HepG2 (cell line): Measurements from ENCODE around the gene MOXD1. TPM values are rescaled to one million over a fixed set of nuclear protein-coding genes. Genes with fewer than 3 reads are reported as not detected.

Source experiments
- ATAC-seq: fragments of 200-7000 bp; cut with Tn5 transposase; 3 replicates; pipeline ENCODE4 v1.9.1; 2020; ENCODE audit warnings: mild to moderate bottlenecking, moderate library complexity
- BruUV-seq: library from RNA; stranded (reverse); fragments of 400-500 nt; replicated peaks from 2 replicates; lab custom pipeline; 2021; lab: Mats Ljungman, UMichigan
- CTCF ChIA-PET: fragments of 300-600 bp; formaldehyde crosslinking; extraction: SDS; loops from one replicate; lab custom pipeline; 2021; ENCODE audit warnings: low total read pairs, inconsistent platforms, low intra/inter-chr PET ratio; lab: Yijun Ruan, JAX
- POLR2A ChIA-PET: fragments of 350-600 bp; sonication (Branson Sonifier 250); formaldehyde crosslinking; loops from one replicate; lab custom pipeline; 2020; ENCODE audit warnings: antibody characterized with exemption, inconsistent platforms; lab: Yijun Ruan, JAX
- DNase-seq: peaks from one replicate; pipeline ENCODE4 v3.0.0-alpha.2; 2015; ENCODE audit warnings: low spot score
- FAIRE-seq: peaks from 3 replicates; lab custom pipeline; 2011; peaks lifted over from hg19 to GRCh38; lab: Jason Lieb, UNC
- H2AFZ ChIP-seq: one replicate; pipeline ENCODE4 v1.6.1; 2011; ENCODE audit warnings: low read length, inconsistent platforms
- H3K27ac ChIP-seq: fragments of 300-600 bp; 3 replicates; pipeline ENCODE4 v1.8.0; 2011; ENCODE audit warnings: mixed run types, mild to moderate bottlenecking, mixed read lengths, low read length, inconsistent platforms; ENCODE audit not compliant: insufficient read depth; ENCODE audit errors: extremely low read length
- H3K27me3 ChIP-seq, 2 experiments: fragments of 200-600 bp in 1 of 2; 2 replicates in 1 of 2; 3 replicates in 1 of 2; pipeline versions ENCODE4 v1.6.0 to v1.8.0; 2011; ENCODE audit warnings: low read length in 2 of 2, mild to moderate bottlenecking in 2 of 2, moderate library complexity in 2 of 2, inconsistent platforms in 1 of 2; ENCODE audit not compliant: insufficient read depth in 2 of 2, control insufficient read depth in 1 of 2
- H3K36me3 ChIP-seq, 2 experiments: fragments of 200-600 bp in 1 of 2; replicated peaks in 1 of 2; 2 replicates in 1 of 2; 3 replicates in 1 of 2; pipeline versions ENCODE4 v1.5.1 to v1.8.0; 2011; ENCODE audit warnings: low read length in 2 of 2, inconsistent platforms in 1 of 2; ENCODE audit not compliant: insufficient read depth in 2 of 2, control insufficient read depth in 1 of 2
- H3K4me1 ChIP-seq: 2 replicates; pipeline ENCODE4 v1.5.1; 2012; ENCODE audit warnings: low read length, inconsistent platforms; ENCODE audit not compliant: insufficient read depth
- H3K4me2 ChIP-seq: 2 replicates; pipeline ENCODE4 v1.6.0; 2011; ENCODE audit warnings: low read depth, low read length, inconsistent platforms
- H3K4me3 ChIP-seq, 3 experiments: fragments of 200-600 bp in 1 of 3; sonication (generic), shearing (Covaris generic) in 1 of 3; replicated peaks in 1 of 3; 2 replicates each; pipeline ENCODE4 v1.5.1; 2011 to 2016; ENCODE audit warnings: low read length in 3 of 3, inconsistent platforms in 2 of 3, low read depth in 2 of 3, mild to moderate bottlenecking in 2 of 3, control low read depth in 1 of 3, mixed read lengths in 1 of 3; ENCODE audit not compliant: insufficient read depth in 1 of 3
- H3K79me2 ChIP-seq: one replicate; pipeline ENCODE4 v1.6.1; 2011; ENCODE audit warnings: low read length, inconsistent platforms; ENCODE audit not compliant: insufficient read depth
- H3K9ac ChIP-seq: 2 replicates; pipeline ENCODE4 v1.6.0; 2011; ENCODE audit warnings: mild to moderate bottlenecking, low read depth, low read length, inconsistent platforms; ENCODE audit not compliant: insufficient read depth
- H3K9me3 ChIP-seq: 2 replicates; pipeline ENCODE4 v1.5.1; 2012; ENCODE audit warnings: mild to moderate bottlenecking, low read length
- H4K20me1 ChIP-seq: 2 replicates; pipeline ENCODE4 v1.6.0; 2011; ENCODE audit warnings: inconsistent platforms, mild to moderate bottlenecking, low read length, moderate library complexity; ENCODE audit not compliant: insufficient read depth
- ATM ChIP-seq: fragments of 450-650 bp; IDR thresholded peaks from 2 replicates; pipeline ENCODE4 v1.7.1; 2017; ENCODE audit warnings: mild to moderate bottlenecking, borderline replicate concordance
- CEBPG ChIP-seq: IDR thresholded peaks from 2 replicates; pipeline ENCODE4 v1.6.1; 2016
- HHEX ChIP-seq: IDR thresholded peaks from 2 replicates; pipeline ENCODE4 v1.6.1; 2016; ENCODE audit warnings: control low read depth
- LCORL ChIP-seq, 2 experiments: fragments of 450-650 bp in 1 of 2; sonication (generic) in 1 of 2; formaldehyde crosslinking in 1 of 2; IDR thresholded peaks; 2 replicates each; pipeline versions ENCODE4 v1.5.0 to v1.6.1; 2017 to 2020; ENCODE audit warnings: antibody characterized with exemption in 1 of 2, missing genetic modification reagents in 1 of 2
- NBN ChIP-seq: fragments of 450-650 bp; conservative IDR thresholded peaks from 2 replicates; pipeline ENCODE4 v1.6.1; 2017
- RNF2 ChIP-seq: fragments of 450-650 bp; conservative IDR thresholded peaks from 2 replicates; pipeline ENCODE4 v1.6.1; 2016; ENCODE audit warnings: low read depth
- SIX4 ChIP-seq: sonication (generic); formaldehyde crosslinking; IDR thresholded peaks from 2 replicates; pipeline ENCODE4 v1.4.0; 2020; ENCODE audit warnings: missing genetic modification reagents
- TCF7L2 ChIP-seq: IDR thresholded peaks from 2 replicates; pipeline ENCODE4 v1.6.1; 2011; ENCODE audit warnings: mild to moderate bottlenecking, low read depth, low read length, moderate library complexity
- ZNF547 ChIP-seq: sonication (generic); formaldehyde crosslinking; IDR thresholded peaks from 2 replicates; pipeline ENCODE4 v1.5.1; 2020; ENCODE audit warnings: mild to moderate bottlenecking, missing genetic modification reagents
- ZNF567 ChIP-seq: sonication (generic); formaldehyde crosslinking; IDR thresholded peaks from 2 replicates; pipeline ENCODE4 v1.8.1; 2023; ENCODE audit warnings: mild to moderate bottlenecking, missing genetic modification reagents, borderline replicate concordance
- ZSCAN9 ChIP-seq: IDR thresholded peaks from 2 replicates; pipeline ENCODE4 v1.6.1; 2016; ENCODE audit warnings: borderline replicate concordance
- WGBS: methylation state at CpG from one replicate; pipeline ENCODE4 v1.1.6; 2017; ENCODE audit warnings: low lambda C conversion rate; 5-methylcytosine and 5-hydroxymethylcytosine counted together
- in situ Hi-C: cut with HindIII; loops from 2 replicates; pipeline ENCODE4 v1.10.0; 2017; ENCODE audit warnings: low pct_unique_long_range_greater_than_20kb; ENCODE audit not compliant: extremely low pct_ligation_motif_present
- intact Hi-C: fragments of 100-400 bp; cut with micrococcal nuclease; formaldehyde crosslinking; loops from one replicate; pipeline ENCODE4 v1.10.0; 2022; ENCODE audit not compliant: unreplicated experiment
- polyA plus RNA-seq, 8 experiments: library from polyadenylated mRNA; depleted of rRNA in 3 of 8; stranded (reverse) in 7 of 8; unstranded in 1 of 8; fragments of >200 nt; fragmentation: Illumina TruSeq in 4 of 8; extraction: Trizol in 4 of 8; gene quantifications; 2 replicates each; pipeline versions ENCODE4 v1.2.1 to v1.2.3, GENCODE V29; 2011 to 2016; ENCODE audit warnings: low read depth in 4 of 8, missing spikeins in 1 of 8, mixed read lengths in 1 of 8; ENCODE audit not compliant: insufficient read depth in 1 of 8
- total RNA-seq, 5 experiments: library from RNA; depleted of rRNA; stranded (reverse); fragments of >200 nt; fragmentation: Illumina TruSeq; extraction: Trizol; gene quantifications; 2 replicates each; pipeline ENCODE4 v1.2.3, GENCODE V29; 2016; ENCODE audit warnings: low read depth in 1 of 5

Gene MOXD1
- total and polyA plus RNA-seq, 2 of the 13 experiments (the other 11 are each of a cell fraction or from before 2014, with no cell fraction given): 0.03 TPM; not detected in 1

GRCh38 chr6:132380358-132381029 is 20.8 kb downstream of the MOXD1 start (continued):
- no peak for TF ChIP-seq RNF2

- H3K4me3 ChIP-seq: no peak overlapping the region
- ChIA-PET POLR2A (no interaction called here), CTCF (no interaction called here)
- H4K20me1 ChIP-seq: no peaks in the 10 kb centered on the region
- H3K36me3 ChIP-seq: no peaks in the 10 kb centered on the region
- no peaks in the 10 kb centered on the region; a peak in 1 of 5 replicates for H3K27me3 ChIP-seq
- BruUV-seq: no TSS peak
- no peak for FAIRE-seq
- no peak overlapping the region for H2AFZ ChIP-seq
- H3K9ac ChIP-seq: no peak overlapping the region
- in situ Hi-C loops (no loop called here), intact Hi-C loops (no loop called here)
- 5% methylated on average over 4 of the region's 4 CpGs for WGBS
- no peaks in the 10 kb centered on the region for H3K79me2 ChIP-seq
- no peak overlapping the region for H3K4me2 ChIP-seq
- no peaks in the 10 kb centered on the region for H3K4me1 ChIP-seq
- TF ChIP-seq ZNF547 (CRISPR knock-in tag) (no peak), ATM (no peak), CEBPG (no peak), LCORL (IDR thresholded peaks at IDR 0.05) (no peak), LCORL (CRISPR knock-in tag; IDR thresholded peaks at IDR 0.05) (no peak), ZNF567 (CRISPR knock-in tag) (no peak), SIX4 (CRISPR knock-in tag) (no peak), NBN (no peak), ZSCAN9 (CRISPR knock-in tag) (no peak), TCF7L2 (no peak), HHEX (CRISPR knock-in tag) (no peak)
- H3K9me3 ChIP-seq: no peaks in the 10 kb centered on the region
- H3K27ac ChIP-seq: no peak overlapping the region
- ATAC-seq: no peak
- DNase-seq: no peak
These were observed 31.7 kb downstream of the MOXD1 start for GRCh38 chr6:132369526-132369925.
